Measurements from ENCODE around the gene CLIP1.
"Not testable (repeated sequence)": the region's sequence is repeated elsewhere in the genome, so short reads cannot be mapped to it uniquely, and the experiment has no call there.

Gene CLIP1

GRCh38 chr12:122399254-122399591, 23.2 kb downstream of the CLIP1 start:
- no peak for DNase-seq (ENCODE audit: low read depth in 4 of 4, low spot score in 1 of 4)

- not testable (repeated sequence) for DNase-seq (ENCODE audit: low read depth in 4 of 4, low spot score in 1 of 4)
Measured at GRCh38 chr12:122397981-122398380, 24.5 kb downstream of the CLIP1 start.

GRCh38 chr12:122395319-122395718, 27.1 kb downstream of the CLIP1 start:
- DNase-seq (ENCODE audit: low read depth in 4 of 4, low spot score in 1 of 4): no peak

- no peak for DNase-seq (ENCODE audit: low read depth in 4 of 4, low spot score in 1 of 4)
Measured at GRCh38 chr12:122394626-122395194, 27.8 kb downstream of the CLIP1 start.

GRCh38 chr12:122393817-122394216, 28.7 kb downstream of the CLIP1 start:
- DNase-seq (ENCODE audit: low read depth in 4 of 4, low spot score in 1 of 4): no peak

GRCh38 chr12:122392411-122392810, 30.1 kb downstream of the CLIP1 start:
- no peak for DNase-seq (ENCODE audit: low read depth in 4 of 4, low spot score in 1 of 4)

GRCh38 chr12:122389677-122390076, 32.8 kb downstream of the CLIP1 start:
- DNase-seq (ENCODE audit: low read depth in 4 of 4, low spot score in 1 of 4): no peak

- no peak for DNase-seq (ENCODE audit: low read depth in 4 of 4, low spot score in 1 of 4)
Measured at GRCh38 chr12:122387887-122388286, 34.6 kb downstream of the CLIP1 start.

- no peak for DNase-seq (ENCODE audit: low read depth in 4 of 4, low spot score in 1 of 4)
Measured at GRCh38 chr12:122385171-122386016, 37.1 kb downstream of the CLIP1 start.

GRCh38 chr12:122382919-122383350, 39.5 kb downstream of the CLIP1 start:
- no peak for DNase-seq (ENCODE audit: low read depth in 4 of 4, low spot score in 1 of 4)

- no peak for DNase-seq (ENCODE audit: low read depth in 4 of 4, low spot score in 1 of 4)
Measured at GRCh38 chr12:122381021-122381420, 41.4 kb downstream of the CLIP1 start.

- not testable (repeated sequence) for DNase-seq (ENCODE audit: low read depth in 4 of 4, low spot score in 1 of 4)
Measured at GRCh38 chr12:122376751-122377150, 45.7 kb downstream of the CLIP1 start.

GRCh38 chr12:122374707-122375106, 47.8 kb downstream of the CLIP1 start:
- DNase-seq (ENCODE audit: low read depth in 4 of 4, low spot score in 1 of 4): no peak

GRCh38 chr12:122371475-122372045, 50.9 kb downstream of the CLIP1 start:
- DNase-seq (ENCODE audit: low read depth in 4 of 4, low spot score in 1 of 4): no peak

- no peak for DNase-seq (ENCODE audit: low read depth in 4 of 4, low spot score in 1 of 4)
Measured at GRCh38 chr12:122368361-122369073, 54.0 kb downstream of the CLIP1 start.

GRCh38 chr12:122367632-122368031, 54.8 kb downstream of the CLIP1 start:
- DNase-seq (ENCODE audit: low read depth in 4 of 4, low spot score in 1 of 4): not testable (repeated sequence)

GRCh38 chr12:122366685-122367475, 55.6 kb downstream of the CLIP1 start:
- peak in 1 of 4 experiments; percentile 2 for DNase-seq (ENCODE audit: low read depth in 4 of 4, low spot score in 1 of 4)

GRCh38 chr12:122365226-122365625, 57.2 kb downstream of the CLIP1 start:
- not testable (repeated sequence) for DNase-seq (ENCODE audit: low read depth in 4 of 4, low spot score in 1 of 4)

GRCh38 chr12:122363782-122364181, 58.7 kb downstream of the CLIP1 start:
- no peak for DNase-seq (ENCODE audit: low read depth in 4 of 4, low spot score in 1 of 4)

- no peak for DNase-seq (ENCODE audit: low read depth in 4 of 4, low spot score in 1 of 4)
Measured at GRCh38 chr12:122362755-122363154, 59.7 kb downstream of the CLIP1 start.

- DNase-seq (ENCODE audit: low read depth in 4 of 4, low spot score in 1 of 4): not testable (repeated sequence)
Measured at GRCh38 chr12:122358403-122358802, 64.1 kb downstream of the CLIP1 start.
